GM23248 (cell line): ENCODE results near the gene FDX1.

ENCODE experiments used
- EZH2 ChIP-seq: fragments of 200-600 bp; sonication (generic); IDR thresholded peaks from 2 replicates; pipeline ENCODE4 v1.6.1; 2018; ENCODE audit warnings: antibody characterized with exemption, mild to moderate bottlenecking; ENCODE audit not compliant: insufficient read depth, poor library complexity, severe bottlenecking
- EZH2phosphoT487 ChIP-seq: fragments of 200-600 bp; sonication (generic); IDR thresholded peaks from 2 replicates; pipeline ENCODE4 v1.6.1; 2018; ENCODE audit warnings: antibody characterized with exemption, moderate library complexity, mild to moderate bottlenecking, low read depth; ENCODE audit not compliant: insufficient read depth

DNA sequence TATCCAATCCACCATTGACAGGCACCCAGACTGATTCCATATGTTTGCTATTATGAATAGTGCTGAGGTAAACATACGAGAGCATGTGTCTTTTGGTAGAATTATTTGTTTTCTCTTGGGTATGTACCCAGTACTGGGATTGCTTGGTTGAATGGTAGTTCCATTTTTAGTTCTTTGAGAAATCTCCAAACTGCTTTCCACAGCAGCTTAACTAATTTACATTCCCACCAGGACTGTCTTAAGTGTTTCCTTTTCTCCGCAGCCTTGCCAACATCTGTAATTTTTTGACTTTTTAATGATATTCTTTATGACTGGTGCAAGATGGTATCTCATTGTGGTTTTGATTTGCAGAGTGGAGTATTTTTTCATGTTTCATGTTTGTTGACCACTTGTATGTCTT is 8.3 kb downstream of the FDX1 start:
- TF ChIP-seq EZH2phosphoT487, result no peak
- no peak for TF ChIP-seq EZH2
